HG03457 (cell line): ENCODE results near the gene SUSD2.

ENCODE experiments used
- ATAC-seq: cut with Tn5 transposase; IDR thresholded peaks from one replicate; pipeline ENCODE4 v1.9.1; 2021; ENCODE audit warnings: moderate number of reproducible peaks; ENCODE audit not compliant: unreplicated experiment

SUSD2 gene

GRCh38 chr22:24153353-24153752 is 27.9 kb upstream of the SUSD2 start:
- ATAC-seq = no peak

- no peak for ATAC-seq
These were observed 27.3 kb upstream of the SUSD2 start for GRCh38 chr22:24153959-24154358.

- no peak for ATAC-seq
These were observed 26.5 kb upstream of the SUSD2 start for GRCh38 chr22:24154826-24155225.

- no peak for ATAC-seq
These were observed 25.6 kb upstream of the SUSD2 start for GRCh38 chr22:24155627-24156140.

GRCh38 chr22:24156141-24156912 is 25.0 kb upstream of the SUSD2 start:
- peak; percentile 23 for ATAC-seq

GRCh38 chr22:24156913-24157821 is 24.1 kb upstream of the SUSD2 start:
- peak; percentile 67 for ATAC-seq

GRCh38 chr22:24157822-24158135 is 23.5 kb upstream of the SUSD2 start:
- ATAC-seq = no peak

GRCh38 chr22:24159650-24160049 is 21.6 kb upstream of the SUSD2 start:
- no peak for ATAC-seq

- ATAC-seq = no peak
These were observed 20.7 kb upstream of the SUSD2 start for GRCh38 chr22:24160546-24160945.

GRCh38 chr22:24161485-24161884 is 19.8 kb upstream of the SUSD2 start:
- no peak for ATAC-seq

GRCh38 chr22:24161909-24162308 is 19.4 kb upstream of the SUSD2 start:
- ATAC-seq = no peak

- no peak for ATAC-seq
These were observed 18.9 kb upstream of the SUSD2 start for GRCh38 chr22:24162436-24162835.

- no peak for ATAC-seq
These were observed 17.0 kb upstream of the SUSD2 start for GRCh38 chr22:24164243-24164642.

GRCh38 chr22:24164940-24165339 is 16.3 kb upstream of the SUSD2 start:
- no peak for ATAC-seq

GRCh38 chr22:24165673-24166072 is 15.6 kb upstream of the SUSD2 start:
- no peak for ATAC-seq

GRCh38 chr22:24166811-24167210 is 14.5 kb upstream of the SUSD2 start:
- no peak for ATAC-seq

GRCh38 chr22:24169439-24170058 is 11.7 kb upstream of the SUSD2 start:
- no peak for ATAC-seq

- ATAC-seq = no peak
These were observed 11.1 kb upstream of the SUSD2 start for GRCh38 chr22:24170188-24170587.

- ATAC-seq = no peak
These were observed 10.7 kb upstream of the SUSD2 start for GRCh38 chr22:24170632-24171031.

GRCh38 chr22:24171822-24172221 is 9.5 kb upstream of the SUSD2 start:
- ATAC-seq = no peak

- no peak for ATAC-seq
These were observed 6.0 kb upstream of the SUSD2 start for GRCh38 chr22:24175160-24175808.
